Epidermal melanocyte (primary cell): ENCODE measurements around the gene ZNF600.
"Not testable (repeated sequence)": the region's sequence is repeated elsewhere in the genome, so short reads cannot be mapped to it uniquely, and the experiment has no call there.

Experiments used
- DNase-seq: peaks from one replicate; pipeline ENCODE4 v3.0.0; 2011; ENCODE audit warnings: low spot score; ENCODE audit not compliant: insufficient read length

The ZNF600 gene

DNA sequence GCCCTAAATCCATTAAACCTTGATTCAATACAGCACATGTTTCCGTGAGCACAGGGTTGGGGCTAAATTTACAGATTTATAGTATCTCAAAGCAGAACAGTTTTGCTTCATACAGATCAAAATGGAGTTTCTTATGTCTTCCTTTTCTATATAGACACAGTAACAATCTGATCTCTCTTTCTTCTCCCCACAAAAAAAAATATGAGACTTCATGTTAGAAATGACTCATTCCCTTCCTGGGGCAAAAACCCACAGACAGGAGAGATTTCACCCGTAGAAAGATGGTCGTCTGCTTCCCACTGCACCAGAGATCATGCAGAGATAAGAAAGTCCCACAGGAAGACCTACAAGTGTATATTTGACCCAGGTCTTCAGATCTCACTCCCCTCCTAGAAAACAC lies 44.1 kb downstream of the ZNF600 start:
- no peak for DNase-seq

GRCh38 chr19:52741951-52742485 lies 44.6 kb downstream of the ZNF600 start:
- DNase-seq = no peak

GRCh38 chr19:52741371-52741770 lies 45.2 kb downstream of the ZNF600 start:
- DNase-seq = not testable (repeated sequence)

- DNase-seq = no peak
These were observed 47.0 kb downstream of the ZNF600 start for GRCh38 chr19:52739576-52739975.

- DNase-seq = no peak
These were observed 50.9 kb downstream of the ZNF600 start for GRCh38 chr19:52735734-52736133.

DNA sequence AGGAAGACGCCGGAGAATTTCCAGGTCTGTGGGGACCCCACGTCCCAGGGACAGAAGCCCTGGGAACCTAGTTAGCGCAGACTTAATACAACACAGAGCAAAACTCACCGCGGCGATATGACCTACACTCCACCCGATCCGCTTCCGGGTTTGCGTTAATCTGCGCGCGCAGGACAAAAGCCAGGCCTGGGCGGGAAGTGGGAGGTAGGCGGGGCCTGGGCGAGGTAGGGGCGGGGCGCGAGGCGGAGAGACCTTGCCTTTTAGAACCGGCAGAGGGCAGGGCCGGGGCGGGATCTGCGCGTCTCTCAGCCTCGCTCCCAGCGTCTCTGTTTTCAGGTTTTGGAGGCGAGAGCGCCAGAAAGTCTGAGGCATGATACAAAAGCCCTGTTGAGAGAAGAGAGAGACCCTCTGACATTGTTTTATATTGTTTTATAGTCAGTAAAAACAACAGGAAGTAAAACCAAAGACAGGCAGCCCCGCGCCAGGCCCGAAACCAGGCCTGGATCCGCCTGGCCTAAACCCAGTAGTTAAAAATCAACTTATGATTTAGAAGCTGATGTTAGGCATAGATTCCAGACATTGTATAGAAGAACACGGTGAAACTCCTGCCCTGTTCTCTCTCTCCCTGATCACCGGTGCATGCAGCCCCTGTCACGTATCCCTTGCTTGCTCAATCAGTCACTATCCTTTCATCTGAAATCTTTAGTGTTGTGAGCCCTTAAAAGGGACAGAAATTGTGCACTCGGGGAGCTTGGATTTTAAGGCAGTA lies 51.5 kb downstream of the ZNF600 start, which contains the start of gene ZNF611:
Gene ZNF611 (minus strand): TSS at position 152 of the 769 bp plus-strand sequence. CDS start 19,150 bp downstream, outside the sequence.
- DNase-seq = peak; percentile 79

DNA sequence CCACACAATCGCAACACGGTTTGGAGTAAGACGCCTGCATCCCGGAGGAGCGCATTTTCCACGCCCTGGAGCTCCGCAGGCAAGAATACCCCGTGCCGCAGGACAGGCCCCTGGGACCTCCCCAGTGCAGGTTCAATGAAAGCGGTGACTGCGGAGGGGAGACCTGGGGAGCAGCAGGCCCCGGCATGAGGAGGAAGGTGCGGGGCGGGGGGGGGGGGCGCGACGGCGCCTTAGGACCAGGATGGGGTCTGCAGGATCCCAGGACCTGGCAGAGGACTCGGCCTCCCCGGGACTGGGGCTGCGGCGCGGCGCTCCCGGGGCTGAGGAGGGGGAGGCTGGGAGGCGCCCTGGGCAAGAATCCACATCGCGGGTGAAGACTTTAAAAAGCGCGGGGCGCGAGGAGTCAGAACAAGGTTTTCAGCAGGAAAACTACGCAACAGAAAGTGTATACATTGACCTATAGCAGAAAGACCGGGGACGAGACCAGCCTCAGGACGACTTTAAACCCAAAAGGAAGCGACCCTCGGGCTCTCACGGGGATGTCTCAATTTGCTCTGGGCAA lies 52.2 kb downstream of the ZNF600 start:
- no peak for DNase-seq

DNA sequence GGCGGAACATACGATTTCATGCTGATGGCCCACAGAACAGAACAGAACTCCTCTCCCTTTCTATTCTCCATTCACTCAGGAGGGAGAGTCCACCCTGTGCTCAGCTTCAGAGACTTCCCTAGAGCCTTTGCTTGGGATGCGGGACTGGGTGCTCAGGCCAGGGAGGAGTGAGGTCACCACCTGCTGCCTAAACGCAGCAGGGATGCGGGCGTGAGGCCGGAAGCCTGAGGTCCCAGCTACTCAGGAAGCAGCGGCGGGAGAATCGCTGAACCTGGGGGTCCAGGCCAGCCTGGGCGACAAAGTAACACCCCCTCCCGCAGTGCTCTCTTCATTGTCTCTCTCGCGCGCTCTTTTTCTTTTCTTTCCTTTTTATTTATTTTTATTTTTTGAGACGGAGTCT lies 60.5 kb downstream of the ZNF600 start:
- not testable (repeated sequence) for DNase-seq

GRCh38 chr19:52725528-52725961 lies 61.0 kb downstream of the ZNF600 start:
- no peak for DNase-seq

DNA sequence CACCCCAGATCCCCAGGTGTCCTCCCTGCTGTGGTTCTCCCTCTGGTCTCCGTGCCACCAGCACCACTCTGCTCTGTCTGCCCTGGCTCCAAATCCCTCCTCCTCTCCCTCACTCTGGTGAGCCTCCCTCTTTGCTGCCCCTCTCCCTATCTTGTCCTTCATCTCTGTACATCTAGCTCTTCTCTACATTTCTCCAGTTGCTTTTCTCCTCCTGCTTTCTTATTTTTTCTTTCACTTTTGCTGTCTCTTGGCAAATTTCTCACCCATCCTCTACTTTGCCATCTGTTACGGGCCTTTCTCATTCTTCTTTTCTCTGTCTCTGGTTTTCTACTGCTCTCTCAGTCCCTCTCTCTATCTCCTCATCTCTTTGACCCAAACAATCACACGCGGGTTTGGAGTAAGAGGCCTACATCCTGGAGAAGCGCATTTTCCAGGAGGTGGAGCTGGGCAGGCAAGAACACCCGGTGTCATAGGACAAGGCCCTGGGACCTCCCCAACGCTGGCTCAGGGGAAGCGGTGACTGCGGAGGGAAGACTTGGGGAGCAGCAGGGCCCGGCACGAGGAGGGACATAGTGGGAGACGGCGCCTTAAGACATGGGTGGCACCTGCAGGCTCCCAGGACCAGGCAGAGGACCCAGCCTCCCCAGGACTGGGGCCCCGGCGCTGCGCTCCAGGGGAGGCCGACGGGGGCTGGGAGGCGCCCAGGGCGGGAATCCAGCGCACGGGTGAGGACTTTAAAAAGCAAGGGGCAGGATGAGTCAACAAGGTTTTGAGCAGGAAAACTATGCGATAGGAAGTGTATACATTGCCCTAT lies 61.7 kb downstream of the ZNF600 start:
- no peak for DNase-seq

DNA sequence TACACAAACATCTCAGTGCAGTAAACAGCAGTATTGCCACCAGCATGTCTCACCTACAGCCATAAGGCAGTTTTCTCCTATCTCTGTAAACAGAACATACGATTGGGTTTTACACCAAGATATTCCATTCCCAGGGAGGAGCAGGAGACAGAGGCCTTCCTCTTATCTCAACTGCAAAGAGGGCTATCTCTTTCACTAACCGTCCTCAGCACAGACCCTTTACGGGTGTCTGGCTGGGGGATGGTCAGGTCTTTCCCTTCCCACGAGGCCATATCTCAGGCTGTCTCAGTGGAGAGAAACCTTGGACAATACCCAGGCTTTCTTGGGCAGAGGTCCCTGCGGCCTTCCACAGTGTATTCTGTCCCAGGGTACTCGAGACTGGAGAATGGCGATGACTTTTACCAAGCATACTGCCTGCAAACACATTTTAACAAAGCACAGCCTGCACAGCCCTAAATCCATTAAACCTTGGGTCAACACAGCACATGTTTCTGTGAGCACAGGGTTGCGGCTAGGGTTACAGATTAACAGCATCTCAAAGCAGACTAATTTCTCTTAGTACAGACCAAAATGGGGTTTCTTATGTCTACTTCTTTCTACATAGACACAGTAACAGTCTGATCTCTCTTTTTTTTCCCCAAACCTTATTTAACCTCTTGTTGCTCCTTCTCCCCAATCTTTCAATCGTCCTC lies 62.5 kb downstream of the ZNF600 start:
- DNase-seq = not testable (repeated sequence)

- DNase-seq = no peak
These were observed 64.3 kb downstream of the ZNF600 start for GRCh38 chr19:52722062-52723003.

DNA sequence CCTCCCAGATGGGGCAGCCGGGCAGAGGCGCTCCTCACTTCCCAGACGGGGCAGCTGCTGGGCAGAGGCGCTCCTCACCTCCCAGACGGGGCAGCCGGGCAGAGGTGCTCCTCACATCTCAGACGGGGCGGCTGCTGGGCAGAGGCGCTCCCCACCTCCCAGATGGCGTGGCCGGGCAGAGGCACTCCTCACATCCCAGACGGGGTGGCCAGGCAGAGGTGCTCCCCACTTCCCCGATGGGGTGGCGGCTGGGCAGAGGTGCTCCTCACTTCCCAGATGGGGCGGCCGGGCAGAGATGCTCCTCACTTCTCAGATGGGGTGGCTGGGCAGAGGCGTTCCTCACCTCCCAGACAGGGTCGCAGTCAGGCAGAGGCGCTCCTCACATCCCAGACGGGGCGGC lies 66.0 kb downstream of the ZNF600 start:
- DNase-seq = not testable (repeated sequence)

DNA sequence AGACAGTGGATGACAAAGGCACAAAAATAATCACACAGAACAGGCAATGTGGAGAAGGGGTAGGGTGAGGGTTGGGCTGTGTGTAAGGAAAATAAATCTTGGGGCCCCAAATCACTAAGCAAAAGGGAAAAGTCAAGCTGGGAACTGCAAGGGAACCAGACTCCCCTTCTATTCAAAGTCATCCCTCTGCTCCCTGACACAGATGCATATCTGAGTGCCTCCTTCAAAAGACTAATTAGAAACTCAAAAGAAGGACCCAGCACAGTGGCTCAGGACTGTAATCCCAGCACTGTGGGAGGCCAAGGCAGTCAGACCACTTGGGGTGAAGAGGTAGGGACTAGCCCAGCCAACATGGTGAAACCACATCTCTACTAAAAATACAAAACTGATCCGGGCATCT lies 70.1 kb downstream of the ZNF600 start:
- no peak for DNase-seq

- not testable (repeated sequence) for DNase-seq
These were observed 70.7 kb downstream of the ZNF600 start for GRCh38 chr19:52715902-52716301.

- not testable (repeated sequence) for DNase-seq
These were observed 71.3 kb downstream of the ZNF600 start for GRCh38 chr19:52715330-52715729.
